ENCODE data around the gene FAM24A.

FAM24A gene, protein sequence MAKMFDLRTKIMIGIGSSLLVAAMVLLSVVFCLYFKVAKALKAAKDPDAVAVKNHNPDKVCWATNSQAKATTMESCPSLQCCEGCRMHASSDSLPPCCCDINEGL

DNA sequence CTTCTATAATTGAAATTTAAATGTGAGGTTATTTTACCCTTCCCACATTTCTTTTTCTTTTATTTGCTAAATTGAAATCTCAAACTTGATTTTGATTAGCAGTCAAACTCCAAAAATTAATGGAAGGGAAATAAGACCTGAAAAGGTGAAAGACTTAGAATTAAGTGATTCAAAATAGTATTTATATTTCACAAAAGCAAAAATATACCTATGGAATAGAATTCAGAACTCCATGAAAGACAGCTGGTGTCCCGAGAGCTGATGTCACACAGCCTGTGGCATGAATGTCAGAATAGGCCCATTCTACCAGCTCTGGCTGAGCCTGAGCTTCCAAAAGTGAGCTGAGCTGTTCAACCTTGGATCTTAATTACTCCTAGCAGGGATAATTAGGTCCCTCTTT, at the start of gene FAM24A:
TSS of gene FAM24A (plus strand) at position 301 of the 400 bp plus-strand sequence. CDS start 1,025 bp downstream, outside the sequence.
- no peak within 1 kb of the TSS for H3K27ac ChIP-seq (ENCODE audit: extremely low read depth, low read depth, low read length)
- H3K4me3 ChIP-seq (ENCODE audit: low read depth, low read length), result no peak within 1 kb of the TSS
- H3K9me3 ChIP-seq (ENCODE audit: control insufficient read depth, insufficient read depth, low read depth, low read length), result no peaks in the 10 kb centered on the region
- POLR2A ChIA-PET, result no interaction called here
- H3K36me3 ChIP-seq (ENCODE audit: control insufficient read depth in 2 of 2, insufficient read depth in 1 of 2, low read length in 2 of 2), result no peaks in the 10 kb centered on the region
- CTCF ChIA-PET, result no interaction called here
- TF ChIP-seq HOXC10 (CRISPR knock-in tag; IDR thresholded peaks at IDR 0.05) (no peak), HOXA7 (CRISPR knock-in tag; IDR thresholded peaks at IDR 0.05; ENCODE audit: borderline replicate concordance) (no peak), ZNF223 (tag by site-specific recombination; IDR thresholded peaks at IDR 0.05) (no peak), ZNF510 (tag by site-specific recombination; IDR thresholded peaks at IDR 0.05; ENCODE audit: insufficient replicate concordance) (no peak), ZNF19 (tag by site-specific recombination; IDR thresholded peaks at IDR 0.05; ENCODE audit: low read depth) (no peak), PRDM1 (tag by site-specific recombination; IDR thresholded peaks at IDR 0.05) (no peak), ZNF624 (tag by site-specific recombination; IDR thresholded peaks at IDR 0.05) (no peak)
- TF ChIP-seq, protein P1, sequence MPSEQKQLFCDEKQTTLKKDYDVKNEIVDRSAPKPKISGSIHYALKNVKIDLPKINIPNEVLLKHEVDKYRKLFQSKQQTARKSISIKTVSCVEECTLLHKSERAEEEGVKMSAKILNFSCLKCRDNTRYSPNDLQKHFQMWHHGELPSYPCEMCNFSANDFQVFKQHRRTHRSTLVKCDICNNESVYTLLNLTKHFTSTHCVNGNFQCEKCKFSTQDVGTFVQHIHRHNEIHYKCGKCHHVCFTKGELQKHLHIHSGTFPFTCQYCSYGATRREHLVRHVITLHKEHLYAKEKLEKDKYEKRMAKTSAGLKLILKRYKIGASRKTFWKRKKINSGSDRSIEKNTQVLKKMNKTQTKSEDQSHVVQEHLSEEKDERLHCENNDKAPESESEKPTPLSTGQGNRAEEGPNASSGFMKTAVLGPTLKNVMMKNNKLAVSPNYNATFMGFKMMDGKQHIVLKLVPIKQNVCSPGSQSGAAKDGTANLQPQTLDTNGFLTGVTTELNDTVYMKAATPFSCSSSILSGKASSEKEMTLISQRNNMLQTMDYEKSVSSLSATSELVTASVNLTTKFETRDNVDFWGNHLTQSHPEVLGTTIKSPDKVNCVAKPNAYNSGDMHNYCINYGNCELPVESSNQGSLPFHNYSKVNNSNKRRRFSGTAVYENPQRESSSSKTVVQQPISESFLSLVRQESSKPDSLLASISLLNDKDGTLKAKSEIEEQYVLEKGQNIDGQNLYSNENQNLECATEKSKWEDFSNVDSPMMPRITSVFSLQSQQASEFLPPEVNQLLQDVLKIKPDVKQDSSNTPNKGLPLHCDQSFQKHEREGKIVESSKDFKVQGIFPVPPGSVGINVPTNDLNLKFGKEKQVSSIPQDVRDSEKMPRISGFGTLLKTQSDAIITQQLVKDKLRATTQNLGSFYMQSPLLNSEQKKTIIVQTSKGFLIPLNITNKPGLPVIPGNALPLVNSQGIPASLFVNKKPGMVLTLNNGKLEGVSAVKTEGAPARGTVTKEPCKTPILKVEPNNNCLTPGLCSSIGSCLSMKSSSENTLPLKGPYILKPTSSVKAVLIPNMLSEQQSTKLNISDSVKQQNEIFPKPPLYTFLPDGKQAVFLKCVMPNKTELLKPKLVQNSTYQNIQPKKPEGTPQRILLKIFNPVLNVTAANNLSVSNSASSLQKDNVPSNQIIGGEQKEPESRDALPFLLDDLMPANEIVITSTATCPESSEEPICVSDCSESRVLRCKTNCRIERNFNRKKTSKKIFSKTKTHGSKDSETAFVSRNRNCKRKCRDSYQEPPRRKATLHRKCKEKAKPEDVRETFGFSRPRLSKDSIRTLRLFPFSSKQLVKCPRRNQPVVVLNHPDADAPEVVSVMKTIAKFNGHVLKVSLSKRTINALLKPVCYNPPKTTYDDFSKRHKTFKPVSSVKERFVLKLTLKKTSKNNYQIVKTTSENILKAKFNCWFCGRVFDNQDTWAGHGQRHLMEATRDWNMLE (tag by site-specific recombination; conservative IDR thresholded peaks at IDR 0.05; ENCODE audit: low read depth), result no peak
- TF ChIP-seq, protein P2, sequence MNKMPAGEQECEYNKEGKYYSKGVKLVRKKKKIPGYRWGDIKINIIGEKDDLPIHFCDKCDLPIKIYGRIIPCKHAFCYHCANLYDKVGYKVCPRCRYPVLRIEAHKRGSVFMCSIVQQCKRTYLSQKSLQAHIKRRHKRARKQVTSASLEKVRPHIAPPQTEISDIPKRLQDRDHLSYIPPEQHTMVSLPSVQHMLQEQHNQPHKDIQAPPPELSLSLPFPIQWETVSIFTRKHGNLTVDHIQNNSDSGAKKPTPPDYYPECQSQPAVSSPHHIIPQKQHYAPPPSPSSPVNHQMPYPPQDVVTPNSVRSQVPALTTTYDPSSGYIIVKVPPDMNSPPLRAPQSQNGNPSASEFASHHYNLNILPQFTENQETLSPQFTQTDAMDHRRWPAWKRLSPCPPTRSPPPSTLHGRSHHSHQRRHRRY (tag by site-specific recombination; IDR thresholded peaks at IDR 0.05), result no peak
- H3K4me1 ChIP-seq (ENCODE audit: control insufficient read depth, insufficient read depth, low read length), result no peaks in the 10 kb centered on the region

DNA sequence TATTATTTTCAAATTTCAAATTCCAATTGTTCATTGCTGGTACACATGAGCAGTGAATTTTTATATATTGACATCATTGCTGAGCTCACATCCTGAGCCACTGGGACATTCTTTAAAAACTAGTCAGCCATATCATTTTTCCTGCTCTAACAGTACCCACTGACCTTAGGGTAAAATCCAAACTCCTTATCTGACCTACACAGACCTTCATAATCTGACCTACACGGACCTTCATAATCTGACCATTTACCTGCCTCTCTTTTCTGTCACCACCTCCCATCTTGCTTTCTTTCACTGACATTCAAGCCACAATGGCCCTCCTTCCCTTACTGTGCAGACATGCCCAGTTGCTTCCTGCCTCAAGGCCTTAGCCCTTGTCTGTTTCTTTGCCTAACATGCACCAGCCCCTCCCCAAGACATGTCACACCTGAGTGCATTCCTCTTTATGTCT, 48.7 kb upstream of the FAM24A start:
- POLR2A ChIA-PET, result interaction anchor here (1.5 kb wide), 1 partner anchor 10 kb away, joined by 3 read pairs; no protein-coding TSS in a partner anchor
- Histone ChIP-seq H3K4me1 (ENCODE audit: control insufficient read depth, insufficient read depth, low read length) (peaks cover 3% of the 10 kb centered on the region; the same call in 1 of the 2 replicates), H3K9me3 (ENCODE audit: control insufficient read depth, insufficient read depth, low read depth, low read length) (no peaks in the 10 kb centered on the region), H3K4me3 (ENCODE audit: low read depth, low read length) (no peak overlapping the region), H3K36me3 (ENCODE audit: control insufficient read depth in 2 of 2, insufficient read depth in 1 of 2, low read length in 2 of 2) (peaks cover 0 to 7% of the 10 kb centered on the region in 2 experiments; a peak in 1 of 3 replicates), H3K27ac (ENCODE audit: extremely low read depth, low read depth, low read length) (no peak overlapping the region)
- CTCF ChIA-PET, result no interaction called here
- TF ChIP-seq ZNF660 (tag by site-specific recombination; IDR thresholded peaks at IDR 0.05), result no peak
- TF ChIP-seq, protein P3, sequence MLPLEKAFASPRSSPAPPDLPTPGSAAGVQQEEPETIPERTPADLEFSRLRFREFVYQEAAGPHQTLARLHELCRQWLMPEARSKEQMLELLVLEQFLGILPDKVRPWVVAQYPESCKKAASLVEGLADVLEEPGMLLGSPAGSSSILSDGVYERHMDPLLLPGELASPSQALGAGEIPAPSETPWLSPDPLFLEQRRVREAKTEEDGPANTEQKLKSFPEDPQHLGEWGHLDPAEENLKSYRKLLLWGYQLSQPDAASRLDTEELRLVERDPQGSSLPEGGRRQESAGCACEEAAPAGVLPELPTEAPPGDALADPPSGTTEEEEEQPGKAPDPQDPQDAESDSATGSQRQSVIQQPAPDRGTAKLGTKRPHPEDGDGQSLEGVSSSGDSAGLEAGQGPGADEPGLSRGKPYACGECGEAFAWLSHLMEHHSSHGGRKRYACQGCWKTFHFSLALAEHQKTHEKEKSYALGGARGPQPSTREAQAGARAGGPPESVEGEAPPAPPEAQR (tag by site-specific recombination; IDR thresholded peaks at IDR 0.05), result no peak
- no peak for TF ChIP-seq PRDM1 (tag by site-specific recombination; IDR thresholded peaks at IDR 0.05)
- TF ChIP-seq MZF1 (tag by site-specific recombination; IDR thresholded peaks at IDR 0.05; ENCODE audit: borderline replicate concordance), result no peak
- no peak for TF ChIP-seq ZBTB1 (tag by site-specific recombination; IDR thresholded peaks at IDR 0.05)
- TF ChIP-seq, protein P4, sequence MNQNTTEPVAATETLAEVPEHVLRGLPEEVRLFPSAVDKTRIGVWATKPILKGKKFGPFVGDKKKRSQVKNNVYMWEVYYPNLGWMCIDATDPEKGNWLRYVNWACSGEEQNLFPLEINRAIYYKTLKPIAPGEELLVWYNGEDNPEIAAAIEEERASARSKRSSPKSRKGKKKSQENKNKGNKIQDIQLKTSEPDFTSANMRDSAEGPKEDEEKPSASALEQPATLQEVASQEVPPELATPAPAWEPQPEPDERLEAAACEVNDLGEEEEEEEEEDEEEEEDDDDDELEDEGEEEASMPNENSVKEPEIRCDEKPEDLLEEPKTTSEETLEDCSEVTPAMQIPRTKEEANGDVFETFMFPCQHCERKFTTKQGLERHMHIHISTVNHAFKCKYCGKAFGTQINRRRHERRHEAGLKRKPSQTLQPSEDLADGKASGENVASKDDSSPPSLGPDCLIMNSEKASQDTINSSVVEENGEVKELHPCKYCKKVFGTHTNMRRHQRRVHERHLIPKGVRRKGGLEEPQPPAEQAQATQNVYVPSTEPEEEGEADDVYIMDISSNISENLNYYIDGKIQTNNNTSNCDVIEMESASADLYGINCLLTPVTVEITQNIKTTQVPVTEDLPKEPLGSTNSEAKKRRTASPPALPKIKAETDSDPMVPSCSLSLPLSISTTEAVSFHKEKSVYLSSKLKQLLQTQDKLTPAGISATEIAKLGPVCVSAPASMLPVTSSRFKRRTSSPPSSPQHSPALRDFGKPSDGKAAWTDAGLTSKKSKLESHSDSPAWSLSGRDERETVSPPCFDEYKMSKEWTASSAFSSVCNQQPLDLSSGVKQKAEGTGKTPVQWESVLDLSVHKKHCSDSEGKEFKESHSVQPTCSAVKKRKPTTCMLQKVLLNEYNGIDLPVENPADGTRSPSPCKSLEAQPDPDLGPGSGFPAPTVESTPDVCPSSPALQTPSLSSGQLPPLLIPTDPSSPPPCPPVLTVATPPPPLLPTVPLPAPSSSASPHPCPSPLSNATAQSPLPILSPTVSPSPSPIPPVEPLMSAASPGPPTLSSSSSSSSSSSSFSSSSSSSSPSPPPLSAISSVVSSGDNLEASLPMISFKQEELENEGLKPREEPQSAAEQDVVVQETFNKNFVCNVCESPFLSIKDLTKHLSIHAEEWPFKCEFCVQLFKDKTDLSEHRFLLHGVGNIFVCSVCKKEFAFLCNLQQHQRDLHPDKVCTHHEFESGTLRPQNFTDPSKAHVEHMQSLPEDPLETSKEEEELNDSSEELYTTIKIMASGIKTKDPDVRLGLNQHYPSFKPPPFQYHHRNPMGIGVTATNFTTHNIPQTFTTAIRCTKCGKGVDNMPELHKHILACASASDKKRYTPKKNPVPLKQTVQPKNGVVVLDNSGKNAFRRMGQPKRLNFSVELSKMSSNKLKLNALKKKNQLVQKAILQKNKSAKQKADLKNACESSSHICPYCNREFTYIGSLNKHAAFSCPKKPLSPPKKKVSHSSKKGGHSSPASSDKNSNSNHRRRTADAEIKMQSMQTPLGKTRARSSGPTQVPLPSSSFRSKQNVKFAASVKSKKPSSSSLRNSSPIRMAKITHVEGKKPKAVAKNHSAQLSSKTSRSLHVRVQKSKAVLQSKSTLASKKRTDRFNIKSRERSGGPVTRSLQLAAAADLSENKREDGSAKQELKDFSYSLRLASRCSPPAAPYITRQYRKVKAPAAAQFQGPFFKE (tag by site-specific recombination; IDR thresholded peaks at IDR 0.05; ENCODE audit: borderline replicate concordance), result no peak
- TF ChIP-seq ZNF202 (tag by site-specific recombination; IDR thresholded peaks at IDR 0.05; ENCODE audit: borderline replicate concordance), result no peak
- no peak for TF ChIP-seq ZNF548 (tag by site-specific recombination; IDR thresholded peaks at IDR 0.05)
- no peak for TF ChIP-seq ZNF514 (tag by site-specific recombination; IDR thresholded peaks at IDR 0.05)
- TF ChIP-seq YY1 (tag by site-specific recombination; IDR thresholded peaks at IDR 0.05), result no peak
